Lower leg skin (tissue), 4 donors: Measurements from ENCODE around the gene TRAF2. TPM values are rescaled to one million over a fixed set of nuclear protein-coding genes. Genes with fewer than 3 reads are reported as not detected.

Experiments used
- DNase-seq, 2 donors: peaks; one replicate each; pipeline ENCODE4 v3.0.0-alpha.2; 2019; ENCODE audit warnings: low spot score in 2 of 2
- H3K4me3 ChIP-seq: fragments of 200-600 bp; sonication (generic); 2 replicates; pipeline ENCODE4 v1.5.1; 2017; ENCODE audit warnings: mild to moderate bottlenecking, low read depth; ENCODE audit not compliant: poor library complexity, severe bottlenecking
- POLR2A ChIP-seq, 2 donors: fragments of 450-650 bp; IDR thresholded peaks; one replicate each; pipeline ENCODE4 v1.6.1; 2016 to 2017; ENCODE audit warnings: antibody characterized with exemption in 2 of 2, mild to moderate bottlenecking in 1 of 2, moderate library complexity in 1 of 2
- WGBS, 2 donors: methylation state at CpG; one replicate each; pipeline ENCODE4 v1.1.5; 2018; 5-methylcytosine and 5-hydroxymethylcytosine counted together
- intact Hi-C: fragments of 100-400 bp; cut with DNase I; formaldehyde crosslinking; loops from one replicate; pipeline ENCODE4 v1.15.0; 2023; ENCODE audit warnings: low total_unique reads
- total RNA-seq, 4 donors: library from RNA; depleted of rRNA; stranded (reverse); fragments of >200 nt; gene quantifications; one replicate each; pipeline ENCODE4 v1.1.0, GENCODE V29; 2016
- TF ChIP-seq, protein P1 (sequence below), 3 donors: fragments of 450-650 bp; IDR thresholded peaks; one replicate each; pipeline ENCODE4 v1.5.1; 2016; ENCODE audit warnings: antibody characterized with exemption in 3 of 3, mild to moderate bottlenecking in 3 of 3, moderate library complexity in 2 of 3

TRAF2 gene
- total RNA-seq, 4 donors from 2014 or later = 13.2 to 16.7 (median 15.8) TPM

DNA sequence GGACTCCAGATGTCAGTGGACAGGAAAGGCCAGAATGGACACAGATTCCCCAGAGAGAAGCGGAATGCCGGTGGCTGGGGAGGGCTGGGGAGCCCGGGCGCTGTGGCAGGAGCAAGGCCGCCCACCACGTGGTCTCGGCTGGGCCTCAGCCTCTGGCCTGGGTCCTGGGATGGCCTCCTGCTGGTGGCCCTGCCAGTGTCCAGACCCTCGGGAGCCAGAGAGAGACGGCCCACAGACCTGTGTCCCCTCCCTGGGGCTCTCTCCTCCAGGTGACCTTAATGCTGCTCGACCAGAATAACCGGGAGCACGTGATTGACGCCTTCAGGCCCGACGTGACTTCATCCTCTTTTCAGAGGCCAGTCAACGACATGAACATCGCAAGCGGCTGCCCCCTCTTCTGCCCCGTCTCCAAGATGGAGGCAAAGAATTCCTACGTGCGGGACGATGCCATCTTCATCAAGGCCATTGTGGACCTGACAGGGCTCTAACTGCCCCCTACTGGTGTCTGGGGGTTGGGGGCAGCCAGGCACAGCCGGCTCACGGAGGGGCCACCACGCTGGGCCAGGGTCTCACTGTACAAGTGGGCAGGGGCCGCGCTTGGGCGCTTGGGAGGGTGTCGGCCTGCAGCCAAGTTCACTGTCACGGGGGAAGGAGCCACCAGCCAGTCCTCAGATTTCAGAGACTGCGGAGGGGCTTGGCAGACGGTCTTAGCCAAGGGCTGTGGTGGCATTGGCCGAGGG, 39.3 kb downstream of the TRAF2 start:
- 80 to 81% methylated on average over 33 of the region's 33 CpGs for WGBS, 2 donors
- intact Hi-C loops = no loop called here
- H3K4me3 ChIP-seq = no peak overlapping the region
- TF ChIP-seq POLR2A (IDR thresholded peaks at IDR 0.05) = no peak
- TF ChIP-seq, protein P1, sequence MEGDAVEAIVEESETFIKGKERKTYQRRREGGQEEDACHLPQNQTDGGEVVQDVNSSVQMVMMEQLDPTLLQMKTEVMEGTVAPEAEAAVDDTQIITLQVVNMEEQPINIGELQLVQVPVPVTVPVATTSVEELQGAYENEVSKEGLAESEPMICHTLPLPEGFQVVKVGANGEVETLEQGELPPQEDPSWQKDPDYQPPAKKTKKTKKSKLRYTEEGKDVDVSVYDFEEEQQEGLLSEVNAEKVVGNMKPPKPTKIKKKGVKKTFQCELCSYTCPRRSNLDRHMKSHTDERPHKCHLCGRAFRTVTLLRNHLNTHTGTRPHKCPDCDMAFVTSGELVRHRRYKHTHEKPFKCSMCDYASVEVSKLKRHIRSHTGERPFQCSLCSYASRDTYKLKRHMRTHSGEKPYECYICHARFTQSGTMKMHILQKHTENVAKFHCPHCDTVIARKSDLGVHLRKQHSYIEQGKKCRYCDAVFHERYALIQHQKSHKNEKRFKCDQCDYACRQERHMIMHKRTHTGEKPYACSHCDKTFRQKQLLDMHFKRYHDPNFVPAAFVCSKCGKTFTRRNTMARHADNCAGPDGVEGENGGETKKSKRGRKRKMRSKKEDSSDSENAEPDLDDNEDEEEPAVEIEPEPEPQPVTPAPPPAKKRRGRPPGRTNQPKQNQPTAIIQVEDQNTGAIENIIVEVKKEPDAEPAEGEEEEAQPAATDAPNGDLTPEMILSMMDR (IDR thresholded peaks at IDR 0.05) = no peak
- no peak for DNase-seq

DNA sequence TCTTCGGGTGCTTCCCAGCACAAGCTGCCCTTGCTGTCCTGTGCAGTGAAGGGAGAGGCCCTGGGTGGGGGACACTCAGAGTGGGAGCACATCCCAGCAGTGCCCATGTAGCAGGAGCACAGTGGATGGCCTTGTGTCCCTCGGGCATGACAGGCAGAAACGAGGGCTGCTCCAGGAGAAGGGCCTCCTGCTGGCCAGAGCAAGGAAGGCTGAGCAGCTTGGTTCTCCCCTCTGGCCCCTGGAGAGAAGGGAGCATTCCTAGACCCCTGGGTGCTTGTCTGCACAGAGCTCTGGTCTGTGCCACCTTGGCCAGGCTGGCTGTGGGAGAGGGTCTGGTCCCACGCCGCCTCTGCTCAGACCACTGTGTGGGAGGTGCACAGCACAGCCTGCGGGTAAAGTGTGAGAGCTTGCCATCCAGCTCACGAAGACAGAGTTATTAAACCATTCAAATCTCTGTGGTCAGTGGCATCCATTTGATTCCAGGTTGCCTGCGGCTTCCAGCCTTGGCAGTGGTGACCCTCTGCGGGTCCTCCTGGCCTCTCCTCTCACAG, 39.9 kb downstream of the TRAF2 start:
- no peak for DNase-seq
- 79 to 93% methylated on average over 9 of the region's 9 CpGs for WGBS, 2 donors
- intact Hi-C loops = no loop called here
- no peak overlapping the region for H3K4me3 ChIP-seq
- TF ChIP-seq, protein P1 (IDR thresholded peaks at IDR 0.05) = no peak
- TF ChIP-seq POLR2A (IDR thresholded peaks at IDR 0.05) = no peak

DNA sequence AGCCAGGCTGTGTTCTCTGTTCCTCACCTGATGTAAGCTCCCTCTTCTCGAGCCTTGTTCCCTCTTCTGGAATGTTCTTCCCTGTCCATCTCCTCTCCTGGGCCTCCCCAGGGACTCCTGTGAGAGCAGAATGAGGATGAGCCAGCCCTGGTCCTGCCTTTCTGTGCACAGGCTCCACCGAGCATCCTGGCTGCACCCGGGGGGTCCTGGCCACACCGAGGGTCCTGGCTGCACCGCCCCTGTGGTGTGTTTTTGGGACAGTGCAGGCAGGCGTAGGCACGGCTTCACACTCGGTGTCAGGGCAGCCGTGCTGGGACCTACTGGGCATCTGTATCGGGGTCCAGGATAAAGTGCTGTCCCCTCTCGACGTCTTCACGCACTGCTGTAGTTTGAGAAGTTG, 40.4 kb downstream of the TRAF2 start:
- WGBS, 2 donors = 93 to 94% methylated on average over 12 to 13 of the region's 13 CpGs
- TF ChIP-seq, protein P1 (IDR thresholded peaks at IDR 0.05) = no peak
- TF ChIP-seq POLR2A (IDR thresholded peaks at IDR 0.05) = no peak
- intact Hi-C loops = no loop called here
- no peak overlapping the region for H3K4me3 ChIP-seq
- DNase-seq = no peak

DNA sequence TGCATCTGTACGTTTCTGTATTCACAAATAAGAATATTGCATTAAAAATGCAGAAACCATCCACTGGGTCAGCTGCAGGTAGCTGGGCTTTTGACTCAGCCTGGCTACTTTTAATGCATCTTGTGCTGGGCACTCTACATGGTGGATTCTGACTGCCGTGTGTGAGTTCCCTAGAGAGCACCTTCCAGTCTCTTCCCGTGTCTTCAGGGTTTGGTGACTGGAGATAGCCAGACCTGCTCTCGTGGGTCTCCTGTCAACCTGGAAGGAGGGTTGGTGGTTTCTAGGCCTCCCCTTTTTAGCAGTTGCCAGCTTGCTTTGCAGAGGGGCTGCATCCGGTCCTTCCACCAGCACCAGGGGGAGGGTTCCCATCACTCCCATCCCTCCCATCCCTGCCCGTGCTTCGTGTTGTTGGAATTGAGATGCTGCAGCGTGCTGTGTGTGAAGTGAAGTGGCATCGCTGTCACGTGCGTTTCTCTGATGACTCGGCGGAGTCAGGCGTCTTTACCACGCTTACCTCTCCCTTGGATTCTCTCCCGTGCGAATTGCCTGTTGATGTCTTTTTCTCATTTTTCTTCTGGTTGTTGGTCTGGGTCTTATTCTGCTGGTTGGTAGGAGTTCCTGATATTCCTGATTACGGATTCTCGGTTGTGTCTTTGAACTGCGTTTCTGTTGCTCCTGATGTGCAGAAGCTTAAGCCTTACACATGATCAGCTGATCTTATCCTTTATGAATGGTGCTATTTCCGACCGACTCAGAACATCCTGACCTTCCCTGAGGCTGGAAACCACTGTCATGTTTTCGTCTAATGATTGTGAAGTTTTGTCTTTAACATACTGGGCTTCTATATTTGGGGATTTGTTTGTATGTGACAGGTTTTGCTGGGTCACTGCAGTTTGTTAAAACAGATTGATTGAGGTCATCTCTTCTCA, 41.3 kb downstream of the TRAF2 start:
- WGBS, 2 donors = 75 to 82% methylated on average over 22 to 23 of the region's 23 CpGs
- DNase-seq = no peak
- intact Hi-C loops = no loop called here
- H3K4me3 ChIP-seq = no peak overlapping the region
- TF ChIP-seq POLR2A (IDR thresholded peaks at IDR 0.05) = no peak
- TF ChIP-seq, protein P1 (IDR thresholded peaks at IDR 0.05) = no peak

DNA sequence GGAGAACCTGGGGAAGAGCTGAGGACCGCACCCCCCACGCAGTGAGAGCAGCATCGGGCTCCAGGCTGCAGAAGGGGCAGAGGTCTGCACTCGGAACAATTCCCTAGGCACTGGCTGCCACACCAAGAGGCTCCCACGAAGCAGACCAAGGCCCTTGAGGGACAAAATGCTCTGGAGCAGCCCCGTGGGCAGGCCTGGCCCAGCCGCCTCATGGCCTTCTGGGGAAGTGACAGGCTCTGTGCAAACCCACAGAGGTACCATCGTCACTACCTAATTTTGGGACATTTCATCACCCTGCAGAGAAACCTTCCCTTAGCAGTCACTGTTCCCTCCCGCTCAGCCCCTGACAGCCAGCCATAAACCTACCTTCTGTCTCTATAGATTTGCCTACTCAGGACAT, 42.3 kb downstream of the TRAF2 start:
- TF ChIP-seq, protein P1 (IDR thresholded peaks at IDR 0.05) = no peak
- no peak for TF ChIP-seq POLR2A (IDR thresholded peaks at IDR 0.05)
- 75 to 81% methylated on average over 9 of the region's 9 CpGs for WGBS, 2 donors
- DNase-seq = no peak
- H3K4me3 ChIP-seq = no peak overlapping the region
- intact Hi-C loops = no loop called here
